CD4-positive, alpha-beta memory T cell (primary cell): ENCODE data around the gene INPP4B. TPM values are rescaled to one million over a fixed set of nuclear protein-coding genes. Genes with fewer than 3 reads are reported as not detected.
A peak's percentile ranks its signal among the peaks of the same experiment; 100 is the strongest.

Experiments
- CTCF ChIA-PET: fragments of 350-600 bp; sonication (Branson Sonifier 250); formaldehyde crosslinking; loops from one replicate; lab custom pipeline; 2021; ENCODE audit warnings: inconsistent platforms; ENCODE audit not compliant: partially characterized antibody; lab: Charles Lee
- POLR2A ChIA-PET: fragments of 350-600 bp; sonication (Branson Sonifier 250); formaldehyde crosslinking; loops from one replicate; lab custom pipeline; 2021; ENCODE audit not compliant: partially characterized antibody; lab: Charles Lee
- DNase-seq, 5 donors: peaks; one replicate each; pipeline versions ENCODE4 v3.0.0 to v3.0.0-alpha.2; 2020 to 2022; ENCODE audit warnings: mixed read lengths in 1 of 5
- H3K27ac ChIP-seq: one replicate; pipeline ENCODE4 v1.7.0; 2013; ENCODE audit warnings: low read depth, low read length
- H3K27me3 ChIP-seq: 2 replicates; pipeline ENCODE4 v1.7.0; 2013; ENCODE audit warnings: mild to moderate bottlenecking, low read length, moderate library complexity; ENCODE audit not compliant: insufficient read depth
- H3K36me3 ChIP-seq: 2 replicates; pipeline ENCODE4 v1.7.0; 2013; ENCODE audit warnings: mild to moderate bottlenecking, low read length, moderate library complexity; ENCODE audit not compliant: insufficient read depth
- H3K4me1 ChIP-seq: 2 replicates; pipeline ENCODE4 v1.7.0; 2013; ENCODE audit warnings: mild to moderate bottlenecking, low read length, moderate library complexity; ENCODE audit not compliant: insufficient read depth
- H3K4me3 ChIP-seq, 2 donors: one replicate each; pipeline ENCODE4 v1.7.0; 2013; ENCODE audit warnings: low read length in 2 of 2, mild to moderate bottlenecking in 1 of 2
- H3K9me3 ChIP-seq, 2 donors: one replicate each; pipeline ENCODE4 v1.7.0; 2013; ENCODE audit warnings: low read length in 2 of 2, control low read depth in 1 of 2; ENCODE audit not compliant: control insufficient read depth in 1 of 2
- H3K27ac Mint-ChIP-seq, 7 donors: one replicate each; pipeline ENCODE4 v1.8.0; 2020 to 2021; ENCODE audit warnings: mixed read lengths in 7 of 7, mild to moderate bottlenecking in 6 of 7, inconsistent platforms in 3 of 7, moderate library complexity in 3 of 7
- H3K27me3 Mint-ChIP-seq, 2 donors: one replicate each; pipeline ENCODE4 v1.8.0; 2020 to 2021; ENCODE audit warnings: mixed read lengths in 2 of 2
- H3K36me3 Mint-ChIP-seq, 2 donors: one replicate each; pipeline ENCODE4 v1.8.0; 2020 to 2021; ENCODE audit warnings: mixed read lengths in 2 of 2, inconsistent platforms in 1 of 2, mild to moderate bottlenecking in 1 of 2
- H3K4me1 Mint-ChIP-seq, 4 donors: one replicate each; pipeline ENCODE4 v1.8.0; 2020 to 2021; ENCODE audit warnings: mixed read lengths in 4 of 4, mild to moderate bottlenecking in 1 of 4
- H3K4me3 Mint-ChIP-seq, 8 donors: one replicate each; pipeline ENCODE4 v1.8.0; 2020 to 2021; ENCODE audit warnings: mixed read lengths in 8 of 8, mild to moderate bottlenecking in 7 of 8, moderate library complexity in 6 of 8, inconsistent platforms in 3 of 8
- H3K9me3 Mint-ChIP-seq, 8 donors: one replicate each; pipeline ENCODE4 v1.8.0; 2020 to 2021; ENCODE audit warnings: mixed read lengths in 8 of 8, mild to moderate bottlenecking in 5 of 8, inconsistent platforms in 3 of 8, moderate library complexity in 1 of 8
- intact Hi-C: fragments of 100-400 bp; cut with micrococcal nuclease; formaldehyde crosslinking; loops from one replicate; pipeline ENCODE4 v1.15.1; 2023
- polyA plus RNA-seq, 2 donors: library from polyadenylated mRNA; unstranded; fragments of 300-500 nt; fragmentation: Illumina TruSeq; gene quantifications; one replicate each; pipeline ENCODE4 v1.2.3, GENCODE V29; 2021
- total RNA-seq, 2 experiments: library from RNA; stranded (reverse); gene quantifications; one replicate each; pipeline ENCODE4 v1.2.3, GENCODE V29; 2021

The INPP4B gene
- total and polyA plus RNA-seq, 4 experiments from 2014 or later: 76.7 to 112 (median 80.8) TPM

DNA sequence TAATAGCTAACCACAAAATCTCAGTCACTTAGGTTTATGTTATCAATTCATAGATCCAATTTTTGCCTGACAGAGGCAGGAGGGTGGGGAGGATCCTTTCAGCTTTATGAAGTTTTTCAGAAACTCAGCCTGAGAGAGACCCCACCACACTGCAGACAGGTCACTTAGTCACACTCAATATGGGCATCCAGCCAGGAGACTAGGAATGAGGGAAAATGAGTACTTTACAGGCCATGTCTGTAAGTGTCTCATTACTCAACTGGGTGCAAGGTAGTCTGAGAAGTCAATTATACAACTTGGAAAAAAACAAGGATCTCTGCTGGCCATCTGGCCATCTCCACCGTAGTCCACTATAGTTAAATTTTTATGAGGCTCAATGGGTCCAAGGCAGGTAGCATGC, 365.9 kb downstream of the INPP4B start:
- H3K4me3 ChIP-seq: no peak overlapping the region
- no peaks in the 10 kb centered on the region for H3K9me3 ChIP-seq
- Mint-ChIP-seq H3K4me3 (no peak overlapping the region), H3K4me1 (peaks cover 13 to 27% (median 20%) of the 10 kb centered on the region in 4 donors), H3K27ac (no peak overlapping the region), H3K36me3 (no peaks in the 10 kb centered on the region), H3K9me3 (peaks cover 0 to 5% (median 0%) of the 10 kb centered on the region in 8 donors), H3K27me3 (no peaks in the 10 kb centered on the region)
- intact Hi-C loops: no loop called here
- CTCF ChIA-PET: no interaction called here
- no peaks in the 10 kb centered on the region for H3K27me3 ChIP-seq
- no peak for DNase-seq
- POLR2A ChIA-PET: no interaction called here
- no peak overlapping the region for H3K27ac ChIP-seq
- H3K36me3 ChIP-seq: no peaks in the 10 kb centered on the region
- peaks cover 10% of the 10 kb centered on the region for H3K4me1 ChIP-seq

DNA sequence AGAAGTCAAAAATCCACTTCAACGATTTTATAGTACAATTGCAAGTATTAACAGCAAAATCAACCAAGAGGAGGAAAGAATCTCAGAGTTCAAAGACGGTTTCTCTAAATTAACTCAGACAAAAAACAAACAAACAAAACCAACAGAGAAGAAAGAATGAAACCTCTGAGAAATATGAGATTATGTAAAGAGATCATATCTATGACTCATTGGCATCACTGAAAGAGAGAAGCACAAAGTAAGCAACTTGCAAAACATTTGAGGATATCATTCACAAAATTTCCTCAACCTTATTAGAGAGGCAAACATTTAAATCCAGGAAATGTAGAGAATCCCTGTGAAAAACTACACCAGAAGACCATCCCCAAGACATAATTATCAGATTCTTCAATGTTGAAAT, 370.4 kb downstream of the INPP4B start:
- intact Hi-C loops: no loop called here
- Mint-ChIP-seq H3K27me3 (no peaks in the 10 kb centered on the region), H3K27ac (no peak overlapping the region), H3K9me3 (peaks cover 0 to 5% (median 0%) of the 10 kb centered on the region in 8 donors), H3K4me3 (no peak overlapping the region), H3K4me1 (peaks cover 17 to 34% (median 25%) of the 10 kb centered on the region in 4 donors), H3K36me3 (no peaks in the 10 kb centered on the region)
- Histone ChIP-seq H3K36me3 (no peaks in the 10 kb centered on the region), H3K27ac (no peak overlapping the region), H3K27me3 (no peaks in the 10 kb centered on the region), H3K4me3 (no peak overlapping the region), H3K9me3 (no peaks in the 10 kb centered on the region), H3K4me1 (peaks cover 23% of the 10 kb centered on the region)
- CTCF ChIA-PET: no interaction called here
- no peak for DNase-seq
- POLR2A ChIA-PET: no interaction called here

DNA sequence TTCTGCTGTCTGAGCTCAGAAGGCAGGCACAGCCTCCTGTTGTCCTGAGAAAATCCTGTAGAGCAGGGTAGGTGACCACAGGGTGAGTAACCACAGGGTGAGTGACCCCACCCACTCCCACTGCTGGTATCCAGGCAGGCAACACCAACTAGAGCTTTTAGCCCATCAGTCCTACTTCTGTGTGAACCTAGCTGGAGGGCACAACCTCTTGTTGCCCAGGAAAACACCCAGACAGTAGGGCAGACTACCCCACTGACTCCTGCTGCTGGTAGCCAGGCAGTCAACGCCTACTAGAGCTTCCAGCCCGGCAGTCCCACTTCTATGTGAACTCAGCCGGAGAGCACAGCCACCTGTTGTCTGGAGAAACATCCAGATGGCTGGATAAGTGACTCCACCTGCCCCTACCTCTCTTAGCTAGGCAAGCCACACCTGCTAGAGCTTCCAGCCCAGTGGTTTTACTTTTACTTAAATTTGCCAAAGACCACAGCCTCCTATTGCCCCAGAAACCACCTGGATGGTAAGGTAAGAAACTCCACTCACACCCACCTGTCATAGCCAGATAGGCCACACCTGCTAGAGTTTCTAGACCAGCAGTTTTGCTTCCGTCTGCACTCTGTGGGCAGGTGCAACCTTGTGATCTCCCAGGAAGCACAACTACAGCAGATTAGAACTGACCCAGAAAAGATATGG, 371.6 kb downstream of the INPP4B start:
- Histone ChIP-seq H3K4me3 (no peak overlapping the region), H3K27me3 (no peaks in the 10 kb centered on the region), H3K36me3 (no peaks in the 10 kb centered on the region), H3K27ac (peak overlapping the region; percentile 26), H3K9me3 (no peaks in the 10 kb centered on the region), H3K4me1 (peaks cover 23% of the 10 kb centered on the region)
- ChIA-PET POLR2A (interaction anchor here (1.1 kb wide), 1 partner anchor 96 kb away, joined by 3 read pairs; no protein-coding TSS in a partner anchor), CTCF (no interaction called here)
- Mint-ChIP-seq H3K36me3 (no peaks in the 10 kb centered on the region), H3K27ac (peak overlapping the region; percentile 3 to 82 (median 73)), H3K4me1 (peaks cover 15 to 34% (median 24%) of the 10 kb centered on the region in 4 donors), H3K9me3 (peaks cover 0 to 5% (median 0%) of the 10 kb centered on the region in 8 donors), H3K27me3 (no peaks in the 10 kb centered on the region), H3K4me3 (peak overlapping the region in 5 of 8 donors; percentile 9 to 66 (median 42))
- intact Hi-C loops: no loop called here
- DNase-seq: peak; percentile 3 to 43 (median 24)

DNA sequence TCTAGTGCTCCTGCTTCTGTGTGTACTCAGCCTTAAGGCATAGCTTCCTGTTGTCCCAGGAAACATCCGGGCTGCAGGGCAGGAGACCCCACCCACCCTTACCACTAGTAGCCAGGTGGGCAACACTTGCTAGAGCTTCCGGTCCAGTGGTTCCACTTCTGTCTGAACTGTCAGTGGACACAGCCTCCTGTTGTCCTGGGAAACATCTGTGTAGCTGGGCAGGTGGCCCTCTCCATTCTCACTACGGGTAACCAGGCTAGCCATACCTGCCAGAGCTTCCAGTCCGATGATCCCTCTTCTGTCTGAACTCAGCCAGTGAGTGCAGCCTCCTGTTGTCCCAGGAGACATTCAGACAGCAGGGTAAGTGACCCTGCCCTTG, 372.2 kb downstream of the INPP4B start:
- peaks cover 15 to 34% (median 24%) of the 10 kb centered on the region in 4 donors for H3K4me1 Mint-ChIP-seq
- H3K27ac ChIP-seq: peak overlapping the region; percentile 26
- intact Hi-C loops: no loop called here
- H3K27ac Mint-ChIP-seq: peak overlapping the region in 2 of 7 donors; percentile 10 to 75
- H3K9me3 ChIP-seq: no peaks in the 10 kb centered on the region
- CTCF ChIA-PET: no interaction called here
- H3K27me3 ChIP-seq: no peaks in the 10 kb centered on the region
- POLR2A ChIA-PET: interaction anchor here (1.1 kb wide), 1 partner anchor 96 kb away, joined by 3 read pairs; no protein-coding TSS in a partner anchor
- H3K27me3 Mint-ChIP-seq: no peaks in the 10 kb centered on the region
- no peaks in the 10 kb centered on the region for H3K36me3 ChIP-seq
- no peak overlapping the region for H3K4me3 Mint-ChIP-seq
- DNase-seq: no peak
- no peak overlapping the region for H3K4me3 ChIP-seq
- H3K4me1 ChIP-seq: peaks cover 23% of the 10 kb centered on the region
- no peaks in the 10 kb centered on the region for H3K36me3 Mint-ChIP-seq
- H3K9me3 Mint-ChIP-seq: peaks cover 0 to 5% (median 0%) of the 10 kb centered on the region in 8 donors

DNA sequence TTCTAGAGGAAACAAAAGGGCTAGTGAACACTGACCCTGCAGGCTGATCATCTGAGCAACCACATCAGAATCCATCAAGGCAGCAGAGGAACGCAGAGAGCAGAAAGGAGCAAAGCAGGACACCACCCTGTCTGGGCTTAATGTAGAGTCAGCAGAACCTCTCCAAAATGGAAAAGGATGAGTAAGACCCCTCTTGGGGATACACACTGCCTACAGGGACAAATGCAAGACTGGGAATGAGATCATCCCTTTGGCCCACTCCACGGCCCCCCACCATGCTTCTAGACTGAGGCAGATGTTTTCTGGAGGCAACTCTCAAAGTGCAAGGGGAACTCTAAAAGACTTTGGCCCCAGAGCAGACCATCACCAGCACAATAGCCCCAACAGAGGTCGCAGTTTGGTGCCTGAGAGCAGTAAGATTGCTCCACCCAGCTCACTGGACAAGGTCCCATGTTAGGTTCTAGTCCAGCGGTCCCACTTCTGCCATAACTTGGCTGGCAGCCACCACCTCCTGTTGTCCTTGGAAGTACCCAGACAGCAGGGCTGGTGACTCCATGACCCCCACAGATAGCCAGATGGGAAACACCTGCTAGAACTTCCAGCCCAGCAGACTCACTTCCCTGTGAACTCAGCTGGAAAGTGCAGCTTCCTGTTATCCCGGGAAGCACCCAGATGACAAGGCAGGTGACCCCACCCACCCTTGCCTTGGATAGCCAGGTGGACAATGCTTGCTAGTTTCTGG, 372.7 kb downstream of the INPP4B start:
- DNase-seq: no peak
- peaks cover 15 to 34% (median 24%) of the 10 kb centered on the region in 4 donors for H3K4me1 Mint-ChIP-seq
- H3K36me3 Mint-ChIP-seq: no peaks in the 10 kb centered on the region
- Histone ChIP-seq H3K4me1 (peaks cover 23% of the 10 kb centered on the region), H3K27me3 (no peaks in the 10 kb centered on the region), H3K9me3 (no peaks in the 10 kb centered on the region), H3K36me3 (no peaks in the 10 kb centered on the region), H3K4me3 (no peak overlapping the region), H3K27ac (no peak overlapping the region)
- peak overlapping the region in 1 of 8 donors; percentile 29 for H3K4me3 Mint-ChIP-seq
- CTCF ChIA-PET: no interaction called here
- H3K27me3 Mint-ChIP-seq: no peaks in the 10 kb centered on the region
- peaks cover 0 to 5% (median 0%) of the 10 kb centered on the region in 8 donors for H3K9me3 Mint-ChIP-seq
- H3K27ac Mint-ChIP-seq: no peak overlapping the region
- intact Hi-C loops: no loop called here
- POLR2A ChIA-PET: no interaction called here

DNA sequence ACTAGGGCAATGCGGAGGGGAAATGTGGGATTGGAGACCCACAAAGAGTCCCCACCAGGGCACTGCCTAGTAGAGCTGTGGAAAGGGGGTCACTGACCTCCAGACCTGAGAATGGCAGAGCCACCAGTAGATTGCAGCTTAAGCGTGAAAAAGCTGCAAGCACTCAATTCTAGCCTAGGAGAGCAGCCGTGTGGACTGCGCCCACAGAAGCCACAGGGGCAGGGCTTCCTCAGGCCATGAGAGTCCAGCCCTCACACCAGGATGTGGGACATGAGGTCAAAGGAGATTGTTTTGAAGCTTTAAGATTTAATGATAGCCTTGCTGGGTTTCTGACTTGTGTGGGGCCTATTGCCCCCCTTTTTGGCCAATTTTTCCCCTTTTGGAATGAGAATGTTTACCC, 379.0 kb downstream of the INPP4B start:
- CTCF ChIA-PET: no interaction called here
- DNase-seq: no peak
- no peaks in the 10 kb centered on the region for H3K36me3 ChIP-seq
- H3K9me3 ChIP-seq: no peaks in the 10 kb centered on the region
- H3K4me3 Mint-ChIP-seq: no peak overlapping the region
- H3K9me3 Mint-ChIP-seq: peaks cover 0 to 4% (median 0%) of the 10 kb centered on the region in 8 donors
- no peak overlapping the region for H3K27ac ChIP-seq
- no peak overlapping the region for H3K27ac Mint-ChIP-seq
- POLR2A ChIA-PET: no interaction called here
- intact Hi-C loops: no loop called here
- H3K36me3 Mint-ChIP-seq: peaks cover 1 to 4% of the 10 kb centered on the region in 2 donors
- H3K4me3 ChIP-seq: no peak overlapping the region
- no peaks in the 10 kb centered on the region for H3K27me3 Mint-ChIP-seq
- peaks cover 0 to 6% (median 2%) of the 10 kb centered on the region in 4 donors for H3K4me1 Mint-ChIP-seq
- no peaks in the 10 kb centered on the region for H3K4me1 ChIP-seq
- no peaks in the 10 kb centered on the region for H3K27me3 ChIP-seq

DNA sequence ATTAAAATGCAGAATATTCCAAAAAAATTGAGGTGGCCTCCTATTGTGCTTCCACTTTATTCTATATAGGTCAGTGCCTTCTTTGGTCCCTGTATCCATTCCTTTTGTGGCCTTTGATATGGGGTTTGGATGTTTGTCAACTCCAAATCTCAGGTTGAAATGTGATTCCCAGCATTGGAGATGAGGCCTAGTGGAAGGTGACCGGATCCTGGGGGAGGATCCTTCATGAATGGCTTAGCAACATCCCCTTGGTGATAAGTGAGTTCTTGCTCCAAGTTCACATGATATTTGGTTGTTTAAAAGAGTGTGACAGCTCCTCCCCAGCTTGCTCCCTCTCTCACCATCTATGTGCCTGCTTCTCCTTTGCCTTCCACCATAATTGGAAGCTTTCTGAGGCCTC, 380.6 kb downstream of the INPP4B start:
- no peak overlapping the region for H3K27ac ChIP-seq
- ChIA-PET POLR2A (no interaction called here), CTCF (interaction anchor here (1.1 kb wide), 1 partner anchor 19 kb away, joined by 3 read pairs; no protein-coding TSS in a partner anchor)
- H3K4me3 ChIP-seq: no peak overlapping the region
- H3K27ac Mint-ChIP-seq: peak overlapping the region in 1 of 7 donors; percentile 48
- H3K4me1 Mint-ChIP-seq: peaks cover 0 to 6% (median 2%) of the 10 kb centered on the region in 4 donors
- no peaks in the 10 kb centered on the region for H3K27me3 ChIP-seq
- intact Hi-C loops: no loop called here
- H3K4me1 ChIP-seq: no peaks in the 10 kb centered on the region
- no peaks in the 10 kb centered on the region for H3K9me3 ChIP-seq
- no peaks in the 10 kb centered on the region for H3K27me3 Mint-ChIP-seq
- no peak overlapping the region for H3K4me3 Mint-ChIP-seq
- H3K9me3 Mint-ChIP-seq: peaks cover 0 to 4% (median 0%) of the 10 kb centered on the region in 8 donors
- no peak for DNase-seq
- H3K36me3 Mint-ChIP-seq: peaks cover 1 to 10% of the 10 kb centered on the region in 2 donors
- no peaks in the 10 kb centered on the region for H3K36me3 ChIP-seq
